HG02870 (cell line): Measurements from ENCODE around the gene GINS1.
"Not testable (repeated sequence)": the region's sequence is repeated elsewhere in the genome, so short reads cannot be mapped to it uniquely, and the experiment has no call there.

Experiments
- ATAC-seq: cut with Tn5 transposase; IDR thresholded peaks from one replicate; pipeline ENCODE4 v1.9.1; 2021; ENCODE audit warnings: mild to moderate bottlenecking, moderate library complexity; ENCODE audit not compliant: unreplicated experiment

The GINS1 gene

DNA sequence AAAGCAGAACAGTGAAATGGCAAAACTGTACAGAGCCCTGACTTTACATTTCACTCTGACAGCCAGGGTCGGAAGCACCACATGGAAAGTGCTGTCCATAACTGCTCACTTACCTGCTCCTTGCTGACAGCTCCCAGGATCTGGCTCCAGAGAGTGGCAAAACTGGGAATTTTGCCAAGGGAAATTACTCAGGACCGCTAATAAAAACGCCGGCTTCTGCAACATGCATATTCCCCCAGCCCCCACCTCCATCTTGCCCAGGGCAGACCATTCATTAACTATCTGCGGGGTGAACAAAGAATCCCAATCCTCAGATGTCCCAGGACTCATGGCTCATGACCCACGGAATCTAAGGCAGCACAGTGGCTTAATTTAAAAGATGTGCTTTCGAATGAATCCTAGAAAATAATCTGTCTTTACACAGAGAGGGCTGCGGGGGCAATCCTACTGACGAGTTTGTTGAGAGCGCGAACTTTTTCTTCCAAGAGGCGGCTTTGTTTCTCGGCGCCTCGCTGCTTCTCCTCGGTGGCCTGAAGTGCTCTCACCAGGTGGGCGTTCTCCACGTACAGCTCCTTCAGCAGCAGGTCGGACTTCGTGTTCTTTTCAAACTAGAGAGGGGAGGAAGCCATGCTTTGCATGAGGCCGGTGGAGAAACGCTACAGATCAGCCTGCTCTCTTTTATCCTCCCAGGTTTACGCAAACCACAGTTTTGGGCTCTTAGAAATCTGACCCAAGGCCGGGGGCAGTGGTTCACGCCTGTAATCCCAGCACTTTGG is 45.8 kb downstream of the GINS1 start:
- ATAC-seq: no peak

DNA sequence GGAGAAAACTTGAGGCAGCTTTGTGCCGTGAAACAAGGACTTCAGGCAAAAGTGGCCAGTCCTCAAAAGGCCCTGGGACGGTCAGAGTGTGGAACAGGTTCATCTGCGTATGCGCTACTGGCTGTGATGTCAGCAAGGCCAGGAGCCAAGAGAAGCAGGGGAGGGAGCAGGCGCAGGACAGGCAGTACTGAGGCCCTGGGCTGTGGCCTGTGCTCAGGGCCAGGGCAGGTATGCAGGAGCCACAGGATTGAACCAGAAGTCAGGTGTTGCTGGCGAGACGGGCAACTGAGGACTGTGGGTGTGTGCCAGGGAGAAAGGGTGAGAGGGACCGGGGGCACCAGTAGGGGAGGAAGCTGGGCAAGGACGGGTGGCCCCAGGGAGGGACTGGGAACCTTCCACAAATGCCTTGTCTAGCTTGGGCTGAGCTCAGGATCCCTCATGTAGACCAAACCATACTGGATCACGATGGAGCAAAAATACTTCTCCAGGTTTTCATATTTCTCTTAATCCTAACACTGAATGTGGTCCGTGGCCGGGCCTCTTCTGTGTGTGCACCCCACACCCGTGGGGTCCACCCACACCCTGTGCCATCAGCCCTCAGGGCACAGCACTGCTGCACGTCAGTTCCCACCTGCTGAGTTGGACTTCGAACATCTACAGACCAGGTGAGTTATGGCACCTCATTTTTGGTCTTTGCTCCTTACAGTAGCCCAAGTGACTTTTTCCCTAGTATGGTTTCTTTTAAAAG is 46.9 kb downstream of the GINS1 start:
- no peak for ATAC-seq

DNA sequence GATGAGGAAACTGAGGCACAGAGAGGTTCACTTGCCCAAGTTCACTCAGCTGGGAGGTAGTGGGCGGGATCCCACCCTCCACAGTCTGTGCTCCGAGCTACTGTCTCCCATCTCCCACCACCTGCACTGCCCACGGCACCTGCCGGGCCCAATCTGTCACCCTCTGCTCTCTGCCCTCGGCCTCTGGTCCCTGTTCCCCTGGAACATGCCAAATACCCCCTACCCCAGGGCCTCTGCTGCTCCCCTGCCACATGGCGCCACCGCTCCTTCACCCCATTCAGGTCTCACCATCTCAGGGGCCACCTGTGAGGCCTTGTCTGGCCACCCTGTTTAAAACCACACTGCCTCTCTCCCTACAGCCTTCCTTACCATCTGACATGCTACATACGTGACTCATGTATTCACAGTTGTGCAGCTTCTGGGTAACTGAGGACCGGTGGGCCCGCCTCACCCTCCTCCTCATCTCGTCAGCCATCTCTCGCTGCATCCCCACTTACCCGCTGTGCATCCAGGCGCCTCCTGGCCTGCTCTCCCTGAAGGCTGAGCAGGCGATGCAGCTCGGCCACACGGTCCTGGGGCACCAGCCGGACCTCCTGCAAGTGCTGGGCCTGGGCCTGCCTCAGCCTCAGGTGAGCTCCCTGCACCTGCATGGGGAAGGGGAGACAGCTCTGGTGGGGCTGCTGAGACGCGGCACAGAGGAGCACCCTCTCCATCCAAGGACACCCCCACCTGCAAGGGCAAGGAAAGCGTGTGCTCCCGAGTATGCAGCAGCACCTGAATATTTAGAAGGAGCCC is 50.6 kb downstream of the GINS1 start:
- ATAC-seq: no peak

DNA sequence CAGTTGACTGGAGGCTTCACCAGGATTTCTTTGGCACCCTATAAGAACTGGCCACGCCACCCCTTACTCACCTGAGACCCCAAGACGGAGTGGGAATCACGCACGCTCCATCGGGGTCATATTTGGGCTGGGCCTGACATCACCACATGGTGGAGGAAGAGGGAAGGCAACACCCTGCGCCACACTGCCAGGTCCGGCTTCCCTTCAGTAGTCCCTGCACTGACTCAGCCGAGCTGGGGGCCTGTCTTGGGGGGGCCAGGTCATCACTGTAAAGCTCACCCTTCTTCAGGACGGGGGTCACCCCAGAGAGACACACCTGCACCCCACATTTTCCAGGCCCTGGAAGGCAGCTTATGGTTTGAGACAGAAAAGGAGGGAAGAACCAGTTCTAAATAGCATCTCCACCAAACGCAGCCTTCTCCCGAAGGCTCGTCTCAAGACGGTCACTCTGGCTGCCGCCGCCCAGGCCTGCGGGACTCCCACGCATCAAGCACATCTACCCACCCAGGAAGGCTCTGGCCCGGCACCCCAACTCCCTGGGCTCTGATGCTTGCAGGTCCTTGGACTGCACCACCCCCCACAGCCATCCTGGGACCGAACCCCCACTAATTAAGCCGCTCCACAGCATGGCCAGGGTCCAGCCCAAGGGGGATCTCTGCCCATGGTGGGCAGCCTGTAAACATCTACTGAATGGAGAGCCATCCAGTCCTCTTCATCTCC is 51.8 kb downstream of the GINS1 start:
- ATAC-seq: no peak

DNA sequence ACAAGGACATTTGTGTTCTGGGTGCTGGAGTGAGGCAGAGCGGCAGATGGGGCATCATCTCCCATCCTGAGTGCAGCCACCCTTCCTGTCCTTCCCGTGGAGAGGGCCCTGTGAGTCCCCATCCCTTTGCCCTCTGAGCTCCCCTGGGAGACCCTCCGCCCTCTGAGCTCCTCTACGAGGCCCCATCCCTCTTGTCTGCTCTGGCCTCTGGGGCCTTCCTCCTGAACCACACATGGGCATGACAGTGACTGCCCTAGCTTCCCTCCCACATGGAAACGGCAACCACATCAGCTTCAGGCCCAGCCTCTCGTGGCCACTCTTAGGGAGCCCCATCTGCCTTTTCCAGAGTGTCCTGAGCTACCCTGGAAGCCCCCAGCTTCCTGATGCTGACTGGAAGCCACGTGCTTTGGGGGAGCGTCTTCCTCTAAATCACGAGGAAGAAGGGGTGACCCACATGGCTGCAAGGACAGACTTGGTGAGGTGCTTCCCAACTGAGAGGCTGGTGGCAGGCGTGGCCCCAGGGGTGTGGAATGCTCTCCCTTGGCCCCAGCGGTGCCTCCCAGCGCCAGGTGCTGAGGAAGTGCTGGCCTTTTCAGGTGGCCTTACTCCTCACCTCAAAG is 52.6 kb downstream of the GINS1 start:
- ATAC-seq: no peak

DNA sequence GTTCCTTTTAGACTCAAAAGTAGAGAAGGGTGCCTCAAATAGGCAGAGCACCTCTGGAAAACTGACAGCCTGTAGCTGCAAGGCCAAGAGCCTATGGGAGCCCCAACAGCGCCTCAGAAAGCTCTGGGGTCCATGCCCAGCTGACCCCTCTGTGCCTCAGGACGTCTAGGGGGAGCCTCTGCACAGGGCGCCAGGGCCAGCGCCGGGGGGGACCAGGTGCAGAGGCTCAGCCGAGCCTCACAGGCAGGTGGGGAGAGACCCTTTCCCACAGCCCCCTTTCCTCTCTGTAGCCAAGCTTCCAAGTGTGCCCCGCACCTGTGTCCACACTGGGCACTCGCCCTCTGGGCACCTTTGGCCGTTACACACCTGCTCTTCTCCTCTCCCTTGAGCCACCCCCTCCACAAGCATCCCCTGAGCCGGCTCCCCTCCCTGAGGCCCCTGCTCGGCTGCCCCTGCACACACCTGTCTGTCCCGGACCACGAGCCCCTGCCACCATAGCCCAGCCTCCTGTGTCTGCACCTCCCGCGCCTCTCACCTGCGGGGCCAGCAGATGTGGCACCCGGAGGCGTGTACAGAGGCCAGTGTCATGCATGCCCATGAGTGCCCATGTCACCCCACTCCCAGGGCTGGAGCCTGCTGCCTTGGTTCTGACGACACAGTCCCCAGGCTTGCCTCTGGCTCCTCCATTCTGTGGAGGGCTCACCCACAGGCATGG is 53.2 kb downstream of the GINS1 start:
- ATAC-seq: no peak

DNA sequence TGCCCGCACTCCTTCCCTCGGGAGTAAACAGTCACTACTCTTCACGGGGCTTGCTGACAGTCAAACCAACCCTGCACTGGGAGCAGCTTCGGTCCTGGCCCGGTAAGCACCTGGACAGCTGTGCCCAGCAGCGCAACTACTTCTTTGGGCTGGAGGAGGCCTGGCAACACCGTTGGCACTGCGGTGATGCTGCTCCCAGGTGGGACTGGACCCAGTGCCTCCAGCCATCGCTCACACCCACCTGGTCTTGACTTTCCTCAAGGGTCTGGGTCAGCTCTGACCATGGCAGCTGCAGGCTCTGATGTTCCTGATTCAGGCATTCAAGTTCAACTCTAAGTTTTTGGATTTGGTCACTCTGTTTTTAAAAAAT is 53.8 kb downstream of the GINS1 start:
- no peak for ATAC-seq

DNA sequence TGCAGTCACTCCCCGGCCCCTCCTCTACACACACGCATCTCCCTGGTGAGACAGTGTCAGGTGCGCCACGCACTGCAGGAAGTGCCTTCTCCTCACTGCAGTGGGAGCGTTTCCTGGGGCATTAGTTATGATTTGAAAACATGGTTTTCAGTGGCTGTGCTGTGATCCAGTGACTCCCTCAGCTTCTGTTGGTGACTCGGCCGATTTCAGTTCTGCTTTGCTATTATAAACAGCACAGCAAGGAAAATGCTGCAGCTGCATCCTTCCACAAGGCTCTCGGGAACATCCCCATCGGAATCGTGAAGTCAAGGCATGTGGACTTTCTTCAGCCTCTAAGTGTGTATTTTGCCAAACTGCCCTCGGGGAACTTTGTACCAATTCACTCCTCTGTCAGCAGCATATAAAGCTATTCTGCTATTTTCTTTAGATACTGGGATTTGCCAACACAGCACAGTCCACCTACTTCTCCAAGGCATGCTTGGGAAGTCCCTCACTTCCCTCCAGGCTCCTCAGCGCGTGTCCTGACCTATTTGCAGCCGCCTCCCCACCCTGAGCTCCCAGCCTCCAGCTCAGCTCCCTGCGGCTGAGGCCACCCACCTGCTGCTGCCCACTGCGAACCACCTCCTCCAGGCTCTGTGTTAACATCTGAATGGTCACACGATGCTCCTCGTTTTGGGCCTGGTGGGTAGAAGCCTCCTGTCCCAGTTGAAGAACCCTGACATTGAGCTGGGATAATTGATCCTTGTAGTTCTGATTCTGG is 54.5 kb downstream of the GINS1 start:
- ATAC-seq: no peak

DNA sequence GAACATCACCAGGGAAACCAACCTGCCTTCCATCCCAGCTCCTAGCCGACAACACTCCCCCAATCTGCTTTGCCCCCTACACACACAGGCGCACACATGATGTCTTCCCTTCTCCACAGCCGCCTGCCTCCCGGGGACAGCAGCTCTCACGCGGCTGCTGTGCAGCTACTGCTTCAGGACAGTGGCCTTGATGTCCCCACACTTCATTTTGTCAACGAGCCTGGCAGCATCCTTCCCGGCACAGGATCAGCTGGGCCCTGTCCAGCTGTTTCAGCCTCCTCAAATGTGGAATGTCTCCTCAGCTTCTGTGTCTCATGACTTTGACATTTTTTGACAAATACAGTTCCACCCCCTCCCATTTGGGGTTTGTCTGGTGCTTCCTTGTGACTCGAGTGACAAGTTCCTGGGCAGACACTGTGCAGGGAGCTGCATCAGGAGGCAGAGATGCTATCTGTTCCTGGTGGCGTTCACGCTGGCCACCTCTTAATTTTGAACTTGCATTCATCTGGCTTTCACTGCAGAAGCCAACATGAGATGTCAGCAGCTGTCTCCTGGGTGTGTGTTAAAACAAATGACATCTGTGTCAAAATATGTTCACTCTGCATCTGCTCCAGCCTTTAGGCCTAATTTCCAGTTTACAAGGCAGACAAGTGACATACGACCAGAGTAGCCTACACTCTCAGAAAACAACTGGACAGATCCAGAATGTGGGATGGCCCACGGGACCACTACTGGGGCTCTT is 57.2 kb downstream of the GINS1 start:
- ATAC-seq: no peak

DNA sequence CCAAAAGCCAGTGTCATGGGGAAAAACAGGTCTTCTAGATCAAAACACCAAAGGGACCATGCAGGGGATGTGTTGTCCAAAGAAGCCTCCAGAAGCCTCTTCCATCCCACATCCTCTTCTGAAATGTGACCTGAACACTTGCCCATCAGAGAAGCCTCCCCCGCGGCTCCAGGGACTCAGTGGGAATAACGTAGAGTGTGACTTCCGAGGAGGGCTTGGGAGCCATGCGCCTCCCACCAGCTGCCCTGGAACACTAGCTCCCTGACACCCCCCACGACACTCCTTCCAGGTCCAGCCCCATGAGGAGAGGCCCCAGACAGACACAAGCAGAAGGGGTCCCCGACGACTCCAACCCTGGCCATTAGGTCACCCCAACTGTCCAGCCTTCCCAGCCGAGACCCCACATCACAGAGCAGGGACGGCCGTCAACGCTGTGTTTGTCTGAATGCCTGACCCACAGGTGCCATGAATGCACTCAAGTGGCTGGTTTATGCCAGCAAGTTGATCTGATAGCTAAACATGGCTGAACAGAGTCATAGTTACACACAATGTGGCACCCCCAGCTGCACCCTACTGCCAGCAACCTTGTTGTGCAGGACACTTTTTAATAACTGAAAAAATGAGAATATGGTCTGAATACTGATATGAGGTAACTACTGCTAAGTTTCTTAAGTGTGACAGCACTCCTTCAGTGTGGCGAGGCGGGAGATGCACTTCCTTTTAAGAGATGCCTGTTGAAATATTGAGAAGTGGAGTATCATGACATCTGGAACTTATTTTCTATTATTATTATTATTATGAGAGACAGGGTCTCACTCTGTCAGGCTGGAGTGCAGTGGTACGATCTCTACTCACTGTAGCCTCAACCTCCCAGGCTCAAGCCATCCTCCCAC is 58.0 kb downstream of the GINS1 start:
- no peak for ATAC-seq

DNA sequence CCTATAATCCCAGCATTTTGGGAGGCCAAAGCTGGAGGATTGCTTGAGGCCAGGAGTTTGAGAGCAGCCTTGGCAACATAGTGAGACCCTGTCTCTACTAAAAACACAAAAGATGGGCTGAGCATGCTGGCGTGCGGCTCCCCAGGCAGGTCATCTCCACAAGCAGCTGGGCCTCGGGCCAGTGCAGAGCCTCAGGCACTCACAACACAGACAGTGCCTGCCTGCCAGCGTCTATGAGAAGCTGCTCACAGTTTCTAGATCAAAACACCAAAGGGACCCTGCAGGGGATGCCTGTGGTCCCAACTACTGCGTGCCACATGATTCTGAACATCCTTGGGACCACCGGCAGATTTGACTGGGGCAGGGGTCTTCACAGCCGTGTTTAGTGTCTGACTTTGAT is 59.4 kb downstream of the GINS1 start:
- no peak for ATAC-seq

DNA sequence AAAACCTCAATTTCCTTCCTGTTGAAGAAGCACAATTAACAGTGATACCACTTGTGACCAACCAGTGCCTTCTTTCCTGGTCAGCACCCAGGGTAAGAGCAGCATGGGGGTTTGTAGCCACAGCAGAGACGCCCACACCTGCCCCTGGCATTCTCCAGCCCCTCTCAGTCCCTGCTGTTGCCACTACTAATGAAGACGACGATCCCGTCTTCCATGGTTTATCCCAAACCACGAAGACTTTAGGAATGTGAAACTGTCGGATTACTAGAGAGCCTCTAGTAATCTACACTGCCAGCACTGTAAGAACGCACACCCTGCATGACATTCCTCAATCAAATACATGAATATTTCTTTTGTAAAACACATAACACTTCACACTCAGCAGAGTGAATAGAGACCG is 60.0 kb downstream of the GINS1 start:
- no peak for ATAC-seq

DNA sequence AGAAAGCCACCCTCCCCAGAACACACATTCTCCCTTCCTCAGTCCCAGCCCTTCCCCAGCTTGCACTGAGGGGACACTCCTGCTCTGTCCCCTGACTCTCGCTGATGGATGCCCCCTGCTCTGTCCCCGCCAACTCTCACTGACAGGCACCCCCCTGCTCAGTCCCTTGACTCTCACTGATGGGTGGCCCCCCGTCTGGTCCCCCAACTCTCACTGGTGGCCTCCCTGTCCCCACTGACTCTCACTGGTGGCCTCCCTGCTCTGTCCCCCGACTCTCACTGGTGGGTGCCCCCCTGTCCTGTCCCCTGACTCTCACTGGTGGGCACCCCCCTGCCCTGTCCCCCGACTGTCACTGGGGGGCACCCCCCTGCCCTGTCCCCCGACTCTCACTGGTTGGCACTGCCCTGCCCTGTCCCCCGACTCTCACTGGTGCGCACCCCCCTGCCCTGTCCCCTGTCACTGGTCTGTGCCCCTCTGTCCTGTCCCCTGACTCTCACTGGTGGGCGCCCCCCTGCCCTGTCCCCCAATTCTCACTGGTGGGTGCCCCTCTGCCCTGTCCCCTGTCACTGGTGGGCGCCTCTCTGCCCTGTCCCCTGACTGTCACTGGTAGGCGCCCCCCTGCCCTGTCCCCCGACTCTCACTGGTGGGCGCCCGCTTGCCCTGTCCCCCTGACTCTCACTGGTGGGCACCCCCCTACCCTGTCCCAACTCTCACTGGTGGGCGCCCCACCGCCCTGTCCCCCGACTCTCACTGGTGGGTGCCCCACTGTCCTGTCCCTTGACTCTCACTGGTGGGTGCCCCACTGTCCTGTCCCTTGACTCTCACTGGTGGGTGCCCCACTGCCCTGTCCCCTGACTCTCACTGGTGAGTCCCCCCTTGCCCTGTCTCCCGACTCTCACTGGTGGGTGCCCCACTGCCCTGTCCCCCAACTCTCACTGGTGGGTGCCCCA is 60.9 kb downstream of the GINS1 start:
- no peak for ATAC-seq

DNA sequence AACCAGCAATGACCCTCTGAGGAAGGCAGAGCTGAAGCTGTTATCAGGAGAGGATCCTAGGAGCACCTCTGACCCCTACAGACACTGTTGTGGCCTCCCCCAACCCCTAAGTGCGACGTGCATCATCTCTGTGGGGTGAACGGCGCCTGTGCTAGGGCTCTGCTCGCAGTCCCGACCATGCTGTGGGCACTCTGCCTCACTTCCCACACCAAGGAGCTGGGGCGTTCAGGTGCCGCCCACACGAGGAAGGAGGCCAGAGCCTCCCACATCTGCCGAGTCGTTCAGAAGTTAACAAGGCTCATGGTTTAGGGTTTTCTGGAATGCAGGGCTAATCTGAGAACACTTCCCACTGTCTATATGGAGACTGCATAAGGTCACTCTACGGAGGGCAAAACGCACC is 62.1 kb downstream of the GINS1 start:
- no peak for ATAC-seq

DNA sequence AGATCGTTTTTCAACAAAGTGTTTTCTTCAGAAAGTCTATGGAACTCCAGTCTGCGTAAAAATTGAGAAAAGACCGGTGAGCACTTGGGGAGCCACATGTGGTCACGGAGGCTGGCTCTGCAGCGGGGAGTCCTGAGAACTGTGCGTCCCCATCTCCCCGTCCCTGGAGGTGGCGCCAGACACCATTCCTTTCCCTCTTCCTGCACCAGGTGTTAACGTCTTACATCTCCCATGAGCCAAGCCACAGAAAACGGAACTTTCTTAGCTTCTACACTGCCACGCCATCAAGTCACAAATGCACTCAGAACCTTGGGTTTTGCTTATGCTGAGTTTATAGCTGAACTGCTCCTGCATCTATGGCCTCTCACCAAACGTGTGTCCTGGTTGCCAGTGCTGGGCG is 62.6 kb downstream of the GINS1 start:
- peak; percentile 86 for ATAC-seq

DNA sequence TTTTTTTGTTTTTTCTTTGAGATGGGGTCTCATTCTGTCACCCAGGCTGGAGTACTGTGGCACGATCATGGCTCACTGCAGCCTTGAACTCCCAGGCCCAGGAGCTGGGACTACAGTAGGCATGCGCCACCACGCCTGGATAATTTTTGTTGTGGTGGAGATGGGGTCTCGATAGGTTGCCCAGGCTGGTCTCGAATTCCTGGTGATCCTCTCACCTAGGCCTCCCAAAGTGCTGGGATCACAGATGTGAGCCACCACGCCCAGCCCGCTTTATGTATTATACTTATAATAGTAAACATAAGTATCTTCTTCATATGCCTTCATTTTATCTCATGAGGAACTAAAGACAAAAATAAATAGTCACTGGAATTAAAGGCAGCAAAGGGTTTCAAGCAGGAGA is 63.5 kb downstream of the GINS1 start:
- ATAC-seq: no peak

DNA sequence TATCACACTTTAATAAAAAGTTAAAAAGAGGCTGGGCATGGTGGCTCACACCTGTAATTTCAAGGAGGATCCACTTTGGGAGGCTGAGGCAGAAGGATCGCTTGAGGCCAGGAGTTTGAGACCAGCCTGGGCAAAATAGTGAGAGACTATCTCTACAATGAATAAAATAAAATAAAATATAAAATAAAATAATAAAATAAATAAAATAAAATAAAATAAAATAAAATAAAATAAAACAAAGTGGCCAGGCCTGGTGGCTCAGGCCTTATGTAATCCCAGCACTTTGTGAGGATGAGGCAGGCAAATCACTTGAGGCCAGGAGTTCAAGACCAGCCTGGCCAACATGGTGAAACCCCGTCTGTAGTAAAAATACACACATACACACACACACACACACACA is 65.8 kb downstream of the GINS1 start:
- not testable (repeated sequence) for ATAC-seq
